ENCODE data around the gene MTNR1A.
A peak's percentile ranks its signal among the peaks of the same experiment; 100 is the strongest.

MTNR1A gene

DNA sequence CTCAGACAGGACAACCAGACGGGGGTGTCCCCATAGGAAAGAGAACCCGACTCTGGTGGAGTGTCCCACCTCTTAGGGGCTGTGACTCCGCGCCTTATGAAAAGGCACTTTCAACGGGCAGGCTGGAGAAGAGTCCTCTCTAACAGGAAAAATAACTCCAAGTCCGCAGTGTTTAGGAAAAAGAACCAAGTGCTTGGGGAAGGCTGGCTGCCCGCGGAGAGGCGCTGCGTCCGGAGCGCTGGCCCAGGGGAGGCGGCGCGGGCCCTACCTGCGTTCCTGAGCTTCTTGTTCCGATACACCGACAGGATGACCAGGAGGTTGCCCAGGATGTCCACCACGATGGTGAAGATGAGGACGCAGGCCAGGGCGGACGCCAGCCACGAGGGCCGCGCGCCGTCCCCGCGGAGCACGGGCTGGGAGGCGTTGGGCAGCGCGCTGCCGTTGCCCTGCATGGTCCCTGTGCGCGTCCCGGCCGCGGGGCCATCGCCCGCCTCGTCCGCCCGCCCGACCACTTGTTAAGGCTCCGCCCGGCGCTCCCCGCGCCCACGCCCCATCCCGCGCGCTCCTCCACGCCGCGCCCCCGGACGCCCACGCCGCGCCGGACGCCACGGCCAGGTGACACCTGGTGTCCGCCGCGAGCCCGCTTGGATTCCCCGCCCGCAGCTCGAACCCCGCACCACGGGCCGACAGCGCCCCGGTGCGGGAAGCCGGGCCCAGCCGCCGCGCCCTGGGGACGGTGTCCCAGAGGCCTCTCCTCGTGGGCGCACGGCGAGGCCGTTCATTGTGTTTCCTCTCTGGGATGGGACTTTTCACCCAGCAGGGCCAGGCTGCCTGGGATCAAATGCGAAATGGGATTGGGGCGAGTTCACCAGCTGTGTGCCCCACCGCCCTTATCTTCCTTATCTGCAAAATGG, at the start of gene MTNR1A:
Gene MTNR1A (minus strand): TSS at position 654 of the 914 bp plus-strand sequence. CDS start 202 bp downstream, at position 452.
- no peak for DNase-seq

DNA sequence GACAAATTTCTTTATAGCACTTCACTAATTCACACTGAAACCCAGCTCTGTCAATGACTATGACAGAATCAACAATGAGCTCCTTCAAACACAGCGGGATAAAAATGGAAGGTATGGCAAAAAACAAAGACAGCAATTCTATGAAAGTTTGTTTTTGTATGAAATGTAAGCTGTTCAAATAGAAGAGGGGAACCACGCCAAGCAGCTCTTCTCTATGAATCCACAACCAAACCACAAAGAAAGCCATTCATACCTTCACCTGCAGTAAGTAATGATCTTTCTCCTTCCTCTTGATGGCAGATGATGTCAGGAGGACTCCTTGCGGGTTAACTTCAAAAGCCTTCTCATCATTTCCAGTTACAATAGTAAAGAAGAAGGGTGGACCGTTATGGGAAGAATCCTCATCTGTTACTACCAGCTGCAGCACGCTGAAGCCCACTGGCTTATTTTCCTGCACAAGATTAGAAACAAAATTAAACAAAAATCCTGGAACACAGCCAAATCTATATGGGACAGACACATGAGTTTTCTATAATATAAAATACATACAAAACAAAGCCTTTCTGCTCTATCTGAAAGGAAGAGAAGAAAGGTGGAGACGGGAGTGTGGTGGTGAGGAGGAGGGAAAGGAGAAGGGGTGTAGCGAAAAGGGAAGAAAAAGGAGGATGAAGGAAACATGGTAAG, 48.9 kb upstream of the MTNR1A start:
- DNase-seq: no peak

DNA sequence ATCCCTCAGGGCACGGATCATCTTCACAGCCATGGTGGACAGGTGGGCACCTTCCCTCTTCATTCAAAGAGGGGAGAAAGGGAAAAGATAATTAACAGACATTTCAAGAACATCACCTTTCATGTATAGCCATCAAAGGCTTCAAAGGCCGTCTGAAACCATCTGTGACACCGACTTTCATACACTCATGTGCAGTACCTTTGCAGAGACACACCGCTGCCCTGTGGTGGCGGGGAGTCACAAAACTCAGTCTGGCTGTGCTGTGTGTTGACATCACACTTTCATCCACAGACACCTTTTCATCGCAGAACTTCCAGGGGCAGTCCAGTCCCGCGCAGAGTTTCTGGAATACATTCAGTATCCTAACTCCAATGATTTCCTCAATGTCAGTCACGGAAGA, 47.6 kb upstream of the MTNR1A start:
- DNase-seq: no peak

DNA sequence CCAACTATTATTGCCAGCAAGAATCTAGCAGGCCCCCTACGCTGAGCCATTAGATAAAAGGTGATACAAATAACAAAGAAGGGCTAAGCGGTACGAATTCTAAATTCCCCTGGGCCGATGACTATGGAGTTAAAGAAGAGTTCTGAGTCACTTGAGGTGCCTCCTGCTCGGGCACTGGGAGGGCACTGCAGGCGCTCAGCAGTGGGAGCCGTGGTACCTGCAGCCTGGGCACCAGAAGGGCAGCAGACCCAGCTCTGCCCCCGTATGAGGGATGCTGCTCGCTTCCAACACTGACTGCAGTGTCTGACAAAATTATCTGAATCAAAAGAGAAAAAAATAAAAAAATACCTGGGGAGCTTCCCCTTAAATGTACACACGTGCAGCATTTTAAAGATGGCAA, 44.1 kb upstream of the MTNR1A start:
- no peak for DNase-seq

DNA sequence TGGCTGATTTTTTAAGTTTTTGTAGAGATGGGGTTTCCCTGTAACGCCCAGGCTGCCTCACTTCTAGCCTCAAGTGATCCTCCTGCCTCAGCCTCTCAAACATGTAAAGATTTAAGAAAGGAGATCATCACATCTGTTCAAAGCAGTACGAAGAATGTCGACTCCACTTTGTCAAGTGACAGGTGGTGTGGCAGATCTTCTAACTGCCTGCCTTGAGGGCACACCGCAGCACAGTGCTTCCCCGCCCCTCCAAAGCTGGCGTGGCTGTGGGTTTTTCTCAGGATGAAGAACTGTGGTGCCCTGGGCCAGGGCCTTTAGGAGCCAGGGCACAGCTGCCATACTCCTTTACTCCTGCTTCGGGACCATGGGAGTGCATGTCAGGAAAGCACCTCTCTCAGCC, 43.3 kb upstream of the MTNR1A start:
- no peak for DNase-seq

DNA sequence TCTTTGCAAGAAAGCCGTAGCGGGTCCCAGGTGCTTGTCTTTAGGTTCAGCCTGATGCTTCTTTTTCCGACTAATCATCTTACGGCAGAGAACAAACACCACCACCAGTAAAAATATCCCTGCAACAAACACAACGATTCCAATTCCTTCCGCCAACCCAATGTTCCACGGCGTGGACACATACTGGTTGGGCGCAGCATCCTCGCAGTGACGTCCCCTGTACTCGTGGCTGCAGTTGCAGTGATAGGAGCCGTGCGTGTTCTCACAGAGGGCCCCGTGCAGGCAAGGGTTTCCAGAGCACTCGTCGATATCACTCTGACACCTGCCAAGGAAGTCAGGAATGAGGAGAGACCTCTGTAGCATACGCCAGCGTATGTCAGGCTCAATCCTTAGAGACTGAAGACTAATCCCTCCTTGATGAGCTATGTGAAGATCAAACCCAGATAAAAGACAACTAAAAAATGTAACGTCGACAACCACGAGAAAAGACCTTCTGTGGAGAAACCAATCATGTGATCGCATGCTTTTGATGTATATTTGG, 41.6 kb upstream of the MTNR1A start:
- DNase-seq: no peak

DNA sequence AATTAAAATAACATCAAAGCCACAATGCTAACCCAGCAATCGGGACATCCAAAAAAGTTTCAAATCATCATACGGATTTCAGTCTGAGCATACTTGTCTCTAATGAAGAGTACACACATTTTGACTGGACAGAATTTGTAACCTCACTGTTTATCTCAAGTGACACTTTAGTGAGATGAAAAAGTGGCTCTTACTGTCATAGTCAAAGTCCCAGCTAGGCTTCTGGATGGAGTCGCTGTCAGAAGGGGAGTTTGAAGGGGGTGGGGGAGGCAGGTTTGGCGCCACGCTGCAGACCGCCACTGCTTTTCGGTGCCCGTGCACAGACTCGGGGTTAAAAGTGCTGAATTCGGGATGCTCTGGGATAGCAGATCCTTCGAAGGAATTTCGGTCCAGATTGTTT, 41.0 kb upstream of the MTNR1A start:
- DNase-seq: no peak

DNA sequence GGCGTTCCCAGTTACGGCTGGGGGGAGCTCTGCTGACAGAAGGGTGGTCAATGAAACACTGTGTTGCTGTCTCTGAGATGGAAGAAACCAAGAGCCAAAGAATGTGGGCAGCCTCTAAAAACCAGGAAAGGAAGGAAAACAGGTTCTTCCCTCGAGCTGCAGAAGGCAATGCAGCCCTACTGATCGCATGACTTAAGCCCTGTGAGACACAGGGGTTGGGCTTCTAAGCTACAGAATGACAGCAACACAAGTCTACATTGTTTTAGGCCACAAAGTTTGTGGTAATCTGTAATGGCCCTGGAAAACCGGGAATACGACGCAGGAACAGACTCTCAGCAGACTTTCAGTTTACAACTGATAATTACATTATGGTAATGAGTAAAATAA, 38.2 kb upstream of the MTNR1A start:
- DNase-seq: no peak

DNA sequence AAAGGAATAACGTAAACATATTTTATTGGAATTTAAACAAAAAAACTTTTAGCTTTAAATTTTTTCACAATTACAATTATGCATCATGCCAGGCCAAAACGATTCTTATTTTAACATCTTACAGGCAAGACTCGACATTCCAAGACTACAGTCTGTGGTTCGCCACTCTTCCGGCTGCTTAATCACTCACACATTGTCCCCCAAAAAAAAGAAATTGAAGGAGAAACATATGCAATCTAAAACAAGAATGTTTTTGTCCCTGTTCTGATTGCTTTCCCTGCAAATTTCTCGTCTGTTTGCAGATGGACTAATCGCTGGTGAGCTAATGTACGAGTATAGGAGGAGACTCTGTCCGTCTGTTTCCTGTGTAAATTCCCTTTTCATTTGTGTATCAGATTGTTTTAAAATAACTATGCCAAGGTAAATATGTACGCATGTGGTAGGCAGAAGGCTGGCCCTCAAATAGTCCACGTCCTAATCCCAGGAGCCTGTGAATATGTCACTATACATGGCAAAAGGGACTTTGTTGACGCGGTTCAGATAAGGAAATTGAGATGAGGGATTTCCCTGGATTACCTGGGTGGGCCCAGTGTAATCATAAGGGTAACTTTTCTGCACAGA, 37.7 kb upstream of the MTNR1A start:
- DNase-seq: no peak

DNA sequence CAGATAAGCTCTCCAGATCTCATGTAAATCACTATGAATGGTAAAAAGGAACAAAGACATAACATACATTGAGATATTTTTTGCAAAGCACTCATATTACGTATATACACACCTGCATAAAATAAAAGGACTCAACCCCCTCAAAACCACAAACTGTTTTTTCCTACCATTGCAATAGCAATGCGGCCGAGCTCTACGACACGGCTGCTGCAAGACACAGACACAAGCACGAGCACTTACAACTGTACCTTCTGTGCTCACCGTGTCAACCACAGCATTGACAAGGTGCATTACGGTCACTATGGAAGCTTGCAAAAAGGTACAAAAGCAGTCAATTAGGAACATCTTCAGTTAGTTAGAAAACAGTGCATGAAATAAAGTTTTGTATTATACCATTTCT, 37.1 kb upstream of the MTNR1A start:
- no peak for DNase-seq

DNA sequence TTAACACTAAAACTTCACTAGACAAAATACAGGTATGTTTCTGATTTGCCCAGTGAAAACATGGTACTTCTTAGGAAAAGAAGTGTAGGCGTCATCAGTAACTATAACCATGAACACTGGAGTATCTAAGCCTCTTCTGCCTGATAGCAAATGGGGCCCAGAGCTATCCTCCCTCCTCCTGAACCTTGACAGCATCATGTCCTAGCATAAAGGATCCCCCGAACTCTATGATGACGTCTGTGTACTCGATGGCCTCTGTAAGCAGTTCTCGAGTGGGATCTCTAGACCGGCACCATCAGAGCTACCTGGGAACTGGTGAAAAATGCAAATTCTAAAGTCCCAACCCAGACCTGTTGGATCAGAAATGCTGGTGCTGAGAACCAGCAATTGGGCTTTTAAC, 36.3 kb upstream of the MTNR1A start:
- no peak for DNase-seq

DNA sequence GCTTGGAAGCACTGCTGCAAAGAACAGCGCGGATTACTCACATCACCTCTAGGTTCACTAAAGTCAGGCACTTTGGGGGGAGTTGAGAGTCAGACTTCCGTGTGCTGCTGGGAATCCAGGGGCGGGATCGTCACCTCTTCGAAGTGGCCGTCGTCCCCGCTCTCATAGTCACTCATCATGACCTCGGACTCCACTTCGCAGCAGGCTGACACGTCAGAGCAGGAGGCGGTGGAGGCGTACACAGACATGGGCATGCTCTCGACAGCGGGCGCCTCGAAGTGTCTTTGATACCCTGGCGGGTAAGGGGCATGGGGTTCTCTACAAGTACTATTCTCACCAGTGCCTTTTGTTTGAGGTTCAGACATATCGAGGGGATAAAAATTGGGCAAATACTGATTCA, 33.1 kb upstream of the MTNR1A start:
- no peak for DNase-seq

DNA sequence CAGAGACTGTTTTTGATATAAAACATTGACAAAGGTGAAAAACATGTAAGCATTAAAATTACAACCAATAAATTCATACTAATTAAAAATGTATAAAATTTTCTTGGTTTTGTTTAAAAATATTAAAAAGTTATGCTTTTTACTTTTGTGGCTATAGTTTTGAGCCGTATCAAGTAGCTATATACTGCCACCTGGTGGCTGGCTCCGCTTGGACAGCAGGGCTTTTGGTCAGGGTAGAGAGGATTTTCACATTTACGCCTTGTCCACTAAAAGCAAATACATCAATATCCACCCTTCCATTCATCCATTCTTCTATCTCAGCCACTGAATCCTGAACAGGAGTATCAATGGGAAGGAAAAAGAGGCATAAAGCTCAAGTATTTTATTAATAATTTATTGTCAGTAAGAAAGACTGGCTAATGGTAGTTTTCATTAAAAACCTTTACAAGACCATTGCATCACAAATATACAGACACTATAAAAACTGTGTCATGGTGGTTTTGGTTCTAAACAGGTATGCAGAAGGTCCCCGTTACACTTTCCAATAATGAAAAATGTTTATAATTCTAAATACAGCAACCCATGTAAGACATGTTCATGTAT, 32.1 kb upstream of the MTNR1A start:
- DNase-seq: peak; percentile 40

DNA sequence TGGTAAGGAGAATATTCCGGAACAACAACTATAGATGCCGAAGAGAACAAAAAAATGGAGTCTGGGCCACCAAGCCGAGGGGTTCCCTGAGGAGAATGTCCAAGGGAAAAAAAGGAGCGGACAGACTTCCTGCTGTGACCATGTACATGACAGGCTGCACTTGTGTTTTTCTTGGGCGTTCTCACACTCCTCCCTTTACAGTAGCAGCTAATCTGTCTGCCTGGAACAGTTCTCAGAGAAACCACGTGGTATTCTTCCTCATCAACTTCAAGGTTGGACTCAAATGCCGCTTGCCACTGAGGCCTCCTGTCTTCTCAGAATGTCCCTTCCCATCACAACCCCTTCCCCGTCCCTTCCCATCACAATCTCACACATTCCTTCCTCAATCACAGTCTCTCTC, 30.8 kb upstream of the MTNR1A start:
- no peak for DNase-seq

DNA sequence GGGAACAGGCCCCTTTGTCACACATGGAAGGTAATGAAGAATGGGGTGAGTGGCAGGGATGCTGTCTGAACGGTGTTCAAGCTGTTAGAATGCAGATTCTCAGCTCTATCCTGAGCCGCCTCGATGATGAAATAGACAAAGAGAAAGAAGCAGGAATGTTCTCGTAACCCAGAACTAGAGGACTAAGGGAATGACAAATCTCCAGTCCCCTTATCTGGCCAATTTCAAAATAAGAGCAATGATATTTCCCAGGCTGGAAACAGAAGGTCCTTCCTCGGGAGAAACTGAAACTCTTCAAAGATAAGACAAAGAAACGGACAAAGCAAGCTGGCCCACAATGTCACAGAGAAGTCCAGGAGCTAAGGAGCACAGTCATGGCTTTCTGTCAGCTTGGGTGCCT, 29.5 kb upstream of the MTNR1A start:
- DNase-seq: no peak

DNA sequence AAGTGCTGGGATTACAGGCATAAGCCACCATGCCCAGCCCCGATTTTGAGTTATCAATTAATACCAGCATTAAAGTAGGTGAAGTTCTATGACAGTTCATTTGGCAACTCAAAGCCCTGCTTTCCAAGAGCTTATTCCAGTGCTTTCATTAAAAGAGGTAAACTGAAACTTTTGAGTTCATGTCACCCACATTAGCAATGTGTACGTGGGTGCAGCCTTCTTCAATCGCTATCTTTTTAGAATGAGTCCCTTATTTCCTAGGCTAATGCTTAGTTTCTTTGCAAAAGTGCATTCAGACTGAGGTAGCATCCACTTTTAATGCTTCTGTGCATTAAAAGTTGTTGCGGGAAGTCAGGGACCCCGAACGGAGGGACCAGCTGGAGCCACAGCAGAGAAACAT, 26.1 kb upstream of the MTNR1A start:
- no peak for DNase-seq

DNA sequence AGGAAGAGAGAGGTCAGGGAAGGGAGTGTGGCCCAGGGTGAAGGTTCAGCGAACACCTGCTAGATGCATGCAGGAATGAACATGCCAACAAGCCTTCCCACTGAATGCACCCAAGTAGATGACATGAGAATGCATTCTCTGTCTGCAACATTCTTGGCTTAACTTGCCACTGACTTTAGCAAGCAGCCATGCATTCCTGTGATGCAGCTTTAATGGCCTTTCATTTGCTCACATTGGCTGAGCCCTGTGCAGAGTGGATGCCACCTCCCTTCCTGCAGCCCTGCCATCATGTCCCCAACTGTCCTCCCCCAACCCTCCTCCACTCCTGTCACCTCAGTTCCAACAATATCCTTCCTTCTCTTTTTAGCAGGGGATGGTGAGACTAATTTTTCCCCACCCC, 25.3 kb upstream of the MTNR1A start:
- no peak for DNase-seq

DNA sequence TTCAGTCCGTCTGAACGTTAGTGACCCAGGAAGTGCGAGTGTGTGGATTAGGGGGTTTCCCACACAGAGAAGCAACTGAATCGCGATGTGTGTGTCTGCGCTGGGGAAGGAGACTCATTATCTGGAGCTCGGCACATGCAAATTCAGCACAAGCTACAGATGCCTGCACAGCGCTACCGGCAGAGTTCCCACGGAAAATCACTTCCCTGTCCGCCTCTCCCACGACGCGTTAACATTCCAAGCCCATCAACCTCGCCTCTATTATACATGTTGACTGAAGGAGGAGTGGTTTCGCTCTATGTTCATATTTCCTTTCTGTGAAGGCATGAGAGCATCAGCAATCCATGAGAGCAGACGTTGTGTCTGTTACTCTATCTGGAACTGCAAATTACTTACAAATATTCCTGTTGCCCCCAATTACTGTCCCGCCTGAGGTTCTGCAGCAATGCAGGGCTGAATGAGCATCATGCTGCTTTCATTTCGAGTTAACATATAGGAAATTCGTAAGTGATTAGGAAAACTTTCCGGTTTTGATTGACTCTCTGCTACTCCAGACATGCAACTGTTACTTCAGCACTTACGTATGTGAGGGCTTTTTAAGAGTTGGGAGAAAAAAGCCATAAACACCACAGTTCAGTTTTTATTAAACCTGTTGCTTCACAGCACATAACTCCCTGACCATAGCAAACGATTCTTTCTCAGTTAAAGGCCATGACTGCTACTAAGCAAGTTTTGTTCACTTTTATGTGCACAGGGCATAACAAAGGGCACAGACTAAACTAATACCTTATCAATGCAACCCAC, 15.0 kb upstream of the MTNR1A start:
- no peak for DNase-seq

DNA sequence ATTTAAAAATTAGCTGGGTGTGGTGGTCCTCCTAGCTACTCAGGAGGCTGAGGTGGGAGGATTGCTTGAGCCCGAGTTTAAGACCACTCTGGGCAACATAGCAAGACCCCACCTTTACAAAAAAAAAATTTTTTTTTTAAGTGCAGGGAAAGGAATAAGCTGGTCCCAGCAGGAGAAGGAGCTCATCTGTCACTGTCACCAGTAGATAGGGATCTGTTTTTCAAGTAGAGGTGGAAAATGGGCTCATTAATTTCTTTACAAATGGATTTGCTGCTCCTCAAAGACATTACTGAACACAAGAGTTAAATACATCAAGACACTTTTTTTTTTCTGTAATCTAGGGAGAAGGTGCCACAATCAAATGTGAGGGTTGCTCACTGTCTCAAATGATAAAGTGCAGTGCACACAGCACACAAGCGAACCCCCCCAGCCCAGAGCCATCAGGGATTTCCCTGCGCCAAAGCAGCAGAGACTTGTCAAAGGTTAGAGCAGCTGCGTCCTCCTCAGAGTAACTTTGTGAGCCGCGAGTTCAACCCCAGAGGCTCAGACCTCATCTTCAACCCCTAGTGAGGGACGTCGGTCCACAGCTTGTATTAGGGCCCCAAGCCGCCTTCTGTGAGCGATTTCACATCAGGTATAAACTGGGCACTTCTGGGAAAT, 14.3 kb upstream of the MTNR1A start:
- DNase-seq: no peak

DNA sequence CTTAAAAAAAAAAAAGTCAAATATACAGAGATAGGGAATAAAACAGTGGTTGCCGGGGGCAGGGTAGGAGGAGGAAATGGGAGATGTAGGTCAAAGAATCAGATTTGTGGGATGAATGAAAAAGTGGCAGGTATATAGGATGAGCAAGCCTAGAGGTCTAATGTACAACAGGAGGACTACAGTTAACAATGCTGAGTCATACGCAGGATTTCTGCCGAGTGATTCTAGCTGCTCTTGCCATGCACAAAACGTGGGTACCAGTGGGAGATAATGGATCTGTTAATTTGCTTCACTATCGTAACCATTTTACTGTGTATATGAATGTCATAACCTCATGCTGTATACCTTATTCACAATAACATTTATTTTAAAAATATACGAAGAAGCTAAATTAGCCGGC, 10.7 kb upstream of the MTNR1A start:
- no peak for DNase-seq

DNA sequence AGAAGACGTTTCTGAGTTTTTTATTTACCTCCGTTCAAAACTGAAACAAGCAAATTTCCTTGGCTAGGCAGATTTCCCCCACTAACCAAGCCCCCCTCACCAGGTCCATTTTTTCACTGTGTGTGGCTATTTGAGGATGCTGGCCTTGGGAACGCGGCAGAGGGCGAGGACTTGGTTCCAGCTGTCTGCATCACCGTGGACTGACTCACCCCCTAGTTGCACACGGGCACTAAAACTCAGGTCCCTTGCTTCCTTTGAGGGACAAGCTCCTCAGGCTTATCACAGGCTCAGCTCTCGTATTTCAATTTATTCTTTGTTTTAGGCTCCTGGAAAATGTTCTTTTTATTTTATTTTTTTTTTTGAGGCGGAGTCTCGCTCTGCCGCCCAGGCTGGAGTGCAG, 8.4 kb upstream of the MTNR1A start:
- DNase-seq: no peak

DNA sequence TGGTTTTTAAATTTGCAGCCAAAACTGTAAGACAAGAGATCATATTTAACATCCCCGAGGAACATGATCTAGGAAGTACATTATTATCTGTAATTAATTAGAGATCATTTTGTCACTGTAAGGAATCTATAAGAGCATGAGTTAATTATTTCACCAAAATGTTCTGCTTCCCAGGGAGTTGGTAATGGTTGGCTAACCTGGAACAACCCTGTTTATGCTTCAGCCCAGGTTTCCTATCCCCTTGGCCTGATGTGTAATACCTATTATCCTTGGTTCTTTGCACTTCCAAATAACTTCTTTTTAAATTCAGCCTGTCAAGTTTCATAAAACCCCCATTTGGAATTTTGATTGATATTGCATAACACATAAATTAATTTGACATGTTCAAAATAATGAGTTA, 6.4 kb upstream of the MTNR1A start:
- DNase-seq: no peak

All from hematopoietic multipotent progenitor cell treated with erythropoietin and hydrocortisone succinate and interleukin-3 and kit ligand, for 8 days (in vitro differentiated cells).